Osteocyte (in vitro differentiated cells): Measurements from ENCODE around the gene ASTN2. TPM values are rescaled to one million over a fixed set of nuclear protein-coding genes. Genes with fewer than 3 reads are reported as not detected.
A peak's percentile ranks its signal among the peaks of the same experiment; 100 is the strongest.

Experiments used
- DNase-seq: peaks from one replicate; pipeline ENCODE4 v3.0.0; 2021; ENCODE audit warnings: mixed read lengths; ENCODE audit not compliant: unreplicated experiment; ENCODE audit errors: extremely low spot score
- H3K27ac Mint-ChIP-seq: one replicate; pipeline ENCODE4 v1.8.0; 2021; ENCODE audit warnings: mild to moderate bottlenecking, mixed read lengths; ENCODE audit not compliant: unreplicated experiment
- H3K27me3 Mint-ChIP-seq: one replicate; pipeline ENCODE4 v1.8.0; 2021; ENCODE audit warnings: mixed read lengths; ENCODE audit not compliant: unreplicated experiment
- H3K36me3 Mint-ChIP-seq: one replicate; pipeline ENCODE4 v1.8.0; 2021; ENCODE audit warnings: mixed read lengths; ENCODE audit not compliant: unreplicated experiment
- H3K4me1 Mint-ChIP-seq: one replicate; pipeline ENCODE4 v1.8.0; 2021; ENCODE audit warnings: mixed read lengths; ENCODE audit not compliant: unreplicated experiment
- H3K4me3 Mint-ChIP-seq: one replicate; pipeline ENCODE4 v1.8.0; 2021; ENCODE audit warnings: mild to moderate bottlenecking, moderate library complexity, mixed read lengths; ENCODE audit not compliant: unreplicated experiment
- H3K9me3 Mint-ChIP-seq: one replicate; pipeline ENCODE4 v1.8.0; 2021; ENCODE audit warnings: mixed read lengths; ENCODE audit not compliant: unreplicated experiment
- total RNA-seq: library from RNA; stranded (reverse); gene quantifications from 2 replicates; pipeline ENCODE4 v1.2.1, GENCODE V29; 2021
- TF ChIP-seq, protein P1 (sequence below): fragments of 200-600 bp; sonication (generic); IDR thresholded peaks from 2 replicates; pipeline ENCODE4 v1.5.0; 2021; ENCODE audit warnings: antibody characterized with exemption, mild to moderate bottlenecking, moderate library complexity

ASTN2 gene
- total RNA-seq, 1 donor from 2014 or later = 2.3 TPM

DNA sequence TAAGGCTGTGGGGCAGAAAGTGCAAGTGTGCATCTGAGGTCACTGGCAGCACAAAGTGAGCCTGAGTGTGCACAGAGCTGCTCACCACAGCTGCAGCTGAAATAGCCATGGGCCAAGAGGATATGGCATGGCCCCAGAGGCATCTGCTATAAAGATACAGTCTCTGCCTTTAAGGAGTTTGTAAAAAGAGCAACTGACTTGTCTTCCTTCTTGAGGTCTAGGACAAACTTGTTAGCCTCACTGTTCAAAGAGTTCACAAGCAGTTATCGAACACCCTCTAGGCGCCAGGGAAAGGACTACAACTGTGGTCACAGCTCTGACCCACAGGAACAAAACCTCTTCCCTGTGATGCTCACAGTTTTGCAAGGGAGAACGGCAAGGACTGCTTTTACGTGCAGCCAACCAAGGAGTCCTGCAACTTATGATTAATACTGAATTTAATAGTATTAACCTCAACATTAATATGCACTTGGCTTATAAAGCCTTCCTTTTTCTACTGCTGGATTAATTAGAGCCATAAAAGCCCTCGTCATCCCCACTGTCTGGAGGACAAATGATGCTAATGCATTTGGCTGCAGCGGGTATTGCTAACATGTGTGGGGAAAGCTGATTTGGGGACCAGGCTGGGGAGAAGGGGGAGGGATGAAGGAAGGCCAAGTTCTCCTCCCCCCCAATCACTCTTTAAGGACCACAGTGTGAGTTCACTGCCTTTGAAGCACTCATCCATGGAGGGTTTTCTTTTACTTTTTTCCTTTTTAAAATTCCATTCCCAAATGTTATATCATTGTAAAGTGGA lies 917.6 kb downstream of the ASTN2 start:
- no peak for DNase-seq
- Mint-ChIP-seq H3K9me3 (no peaks in the 10 kb centered on the region), H3K27me3 (no peaks in the 10 kb centered on the region), H3K36me3 (no peaks in the 10 kb centered on the region), H3K4me1 (peaks cover 27% of the 10 kb centered on the region), H3K4me3 (no peak overlapping the region), H3K27ac (no peak overlapping the region)
- TF ChIP-seq, protein P1, sequence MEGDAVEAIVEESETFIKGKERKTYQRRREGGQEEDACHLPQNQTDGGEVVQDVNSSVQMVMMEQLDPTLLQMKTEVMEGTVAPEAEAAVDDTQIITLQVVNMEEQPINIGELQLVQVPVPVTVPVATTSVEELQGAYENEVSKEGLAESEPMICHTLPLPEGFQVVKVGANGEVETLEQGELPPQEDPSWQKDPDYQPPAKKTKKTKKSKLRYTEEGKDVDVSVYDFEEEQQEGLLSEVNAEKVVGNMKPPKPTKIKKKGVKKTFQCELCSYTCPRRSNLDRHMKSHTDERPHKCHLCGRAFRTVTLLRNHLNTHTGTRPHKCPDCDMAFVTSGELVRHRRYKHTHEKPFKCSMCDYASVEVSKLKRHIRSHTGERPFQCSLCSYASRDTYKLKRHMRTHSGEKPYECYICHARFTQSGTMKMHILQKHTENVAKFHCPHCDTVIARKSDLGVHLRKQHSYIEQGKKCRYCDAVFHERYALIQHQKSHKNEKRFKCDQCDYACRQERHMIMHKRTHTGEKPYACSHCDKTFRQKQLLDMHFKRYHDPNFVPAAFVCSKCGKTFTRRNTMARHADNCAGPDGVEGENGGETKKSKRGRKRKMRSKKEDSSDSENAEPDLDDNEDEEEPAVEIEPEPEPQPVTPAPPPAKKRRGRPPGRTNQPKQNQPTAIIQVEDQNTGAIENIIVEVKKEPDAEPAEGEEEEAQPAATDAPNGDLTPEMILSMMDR = no peak

DNA sequence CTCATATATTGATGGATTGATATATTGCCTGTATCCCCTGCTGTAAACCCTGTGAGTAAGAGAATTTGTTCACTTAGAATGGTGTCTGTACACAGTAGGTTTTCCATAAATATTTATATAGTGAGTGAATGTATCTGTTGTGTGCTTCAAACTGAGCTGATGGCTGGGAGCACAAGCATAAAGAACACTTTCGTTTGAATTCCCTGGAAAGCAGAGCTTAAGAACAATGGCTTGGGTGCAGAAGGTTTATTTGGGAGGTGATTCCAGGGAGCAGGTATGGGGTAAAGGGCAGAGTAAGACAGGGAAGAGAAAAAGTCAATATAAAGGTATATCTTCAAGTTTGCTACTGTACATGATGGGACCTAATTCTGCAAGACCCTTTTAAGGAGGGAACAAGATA lies 918.7 kb downstream of the ASTN2 start:
- TF ChIP-seq, protein P1 = no peak
- H3K4me3 Mint-ChIP-seq = no peak overlapping the region
- no peaks in the 10 kb centered on the region for H3K27me3 Mint-ChIP-seq
- H3K4me1 Mint-ChIP-seq = peaks cover 21% of the 10 kb centered on the region
- H3K9me3 Mint-ChIP-seq = no peaks in the 10 kb centered on the region
- no peaks in the 10 kb centered on the region for H3K36me3 Mint-ChIP-seq
- no peak for DNase-seq
- no peak overlapping the region for H3K27ac Mint-ChIP-seq

DNA sequence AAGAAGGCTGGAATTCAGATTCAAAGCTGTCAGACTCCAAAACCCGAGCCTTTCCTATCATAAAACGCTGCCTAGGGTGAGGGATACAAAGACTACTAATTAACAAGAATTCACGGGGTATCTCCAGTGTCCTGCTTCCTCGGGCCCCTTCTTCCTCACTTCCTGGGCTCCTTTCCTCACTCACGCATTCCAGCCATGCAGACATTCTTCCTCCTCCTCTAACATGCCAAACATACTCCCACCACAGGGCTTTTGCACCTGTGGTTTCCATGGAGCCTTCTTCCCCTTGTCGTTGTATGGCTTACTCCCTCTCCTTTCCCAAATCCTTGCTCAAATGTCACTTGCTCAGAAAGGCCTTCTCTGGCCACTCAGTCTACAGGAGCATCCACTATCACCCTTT lies 919.1 kb downstream of the ASTN2 start:
- no peak overlapping the region for H3K4me3 Mint-ChIP-seq
- H3K27ac Mint-ChIP-seq = no peak overlapping the region
- H3K27me3 Mint-ChIP-seq = no peaks in the 10 kb centered on the region
- no peak for DNase-seq
- TF ChIP-seq, protein P1 = no peak
- no peaks in the 10 kb centered on the region for H3K36me3 Mint-ChIP-seq
- H3K4me1 Mint-ChIP-seq = peaks cover 19% of the 10 kb centered on the region
- no peaks in the 10 kb centered on the region for H3K9me3 Mint-ChIP-seq

DNA sequence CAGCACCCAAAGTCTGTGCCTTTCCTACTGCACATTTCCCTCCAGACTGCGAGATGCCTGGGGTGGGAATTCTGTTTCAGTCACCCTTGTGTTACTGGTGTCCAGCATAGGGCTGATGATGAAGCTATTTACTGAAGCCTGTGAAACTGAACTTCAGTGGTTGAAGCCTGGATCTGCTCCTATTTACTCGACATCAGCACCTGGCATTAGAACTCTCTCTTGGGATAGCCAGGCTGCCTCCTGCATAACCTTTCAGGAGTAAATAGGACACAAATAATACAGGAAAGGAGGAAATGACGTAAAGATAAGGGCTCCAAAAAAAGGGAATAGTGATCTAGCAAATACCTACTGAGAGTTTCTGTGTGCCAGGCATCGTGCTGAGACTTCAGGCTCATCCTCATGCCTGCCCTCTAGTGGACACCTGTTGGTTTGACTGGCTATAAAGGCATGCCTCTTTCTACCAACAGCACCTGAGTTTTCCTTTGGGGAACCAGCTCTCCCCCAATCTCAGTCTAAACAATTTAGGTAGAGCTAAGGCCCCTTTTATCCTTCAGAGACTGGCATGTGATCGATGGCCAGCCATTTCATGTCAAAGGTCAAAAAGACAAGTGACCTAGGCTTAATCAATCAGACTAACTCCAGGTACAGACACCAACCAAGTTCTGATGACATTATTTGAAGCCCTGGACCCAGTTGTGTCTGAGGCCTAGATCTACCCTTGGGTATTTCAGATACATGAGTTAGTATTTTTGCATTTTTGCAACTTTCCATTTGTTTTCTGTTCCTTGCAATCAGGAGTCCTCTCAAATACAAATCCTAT lies 919.8 kb downstream of the ASTN2 start:
- no peak overlapping the region for H3K4me3 Mint-ChIP-seq
- no peaks in the 10 kb centered on the region for H3K36me3 Mint-ChIP-seq
- no peaks in the 10 kb centered on the region for H3K9me3 Mint-ChIP-seq
- H3K27me3 Mint-ChIP-seq = no peaks in the 10 kb centered on the region
- H3K4me1 Mint-ChIP-seq = peaks cover 12% of the 10 kb centered on the region
- no peak overlapping the region for H3K27ac Mint-ChIP-seq
- no peak for DNase-seq
- TF ChIP-seq, protein P1 = peak; percentile 57
